ENCODE data around the gene RPP38. TPM values are rescaled to one million over a fixed set of nuclear protein-coding genes. Genes with fewer than 3 reads are reported as not detected.

RPP38 gene
- polyA plus RNA-seq, 2 of the 4 experiments (the other 2 are of a cell fraction): 25.5 to 47.5 TPM

DNA sequence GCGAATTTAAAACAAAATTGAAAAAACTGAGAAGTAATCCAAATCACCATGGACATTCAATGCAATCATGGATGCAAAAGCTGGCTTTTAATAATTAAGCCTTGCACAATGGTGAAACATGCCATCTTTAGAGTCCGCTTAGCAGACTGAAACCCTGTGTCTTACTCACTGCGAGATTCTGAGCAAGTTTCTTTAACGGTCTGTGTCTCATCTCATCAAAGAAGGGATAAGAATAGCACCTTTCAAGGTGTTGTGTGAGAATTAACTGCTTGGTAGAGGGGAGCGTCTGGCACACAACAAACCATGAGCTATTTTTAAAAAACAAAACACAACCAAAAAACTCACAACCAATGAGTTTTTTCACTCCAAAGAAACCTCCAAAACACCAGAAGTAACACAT, 30.0 kb upstream of the RPP38 start (continued):
- TF ChIP-seq ZFP36 (IDR thresholded peaks at IDR 0.05; ENCODE audit: borderline replicate concordance, partially characterized antibody) (no peak), POLR2AphosphoS2 (conservative IDR thresholded peaks at IDR 0.05; ENCODE audit: low read length) (no peak), EHMT2 (IDR thresholded peaks at IDR 0.05; ENCODE audit: low read depth) (no peak), NR3C1 (IDR thresholded peaks at IDR 0.05) (no peak), GATA3 (IDR thresholded peaks at IDR 0.05; ENCODE audit: borderline replicate concordance) (no peak), TP53 (CRISPR knock-in tag; IDR thresholded peaks at IDR 0.05) (no peak), KDM1A (IDR thresholded peaks at IDR 0.05; ENCODE audit: low read depth) (no peak), HDAC2 (IDR thresholded peaks at IDR 0.05) (no peak), SMC3 (IDR thresholded peaks at IDR 0.05) (no peak)
- TF ChIP-seq, protein P1, sequence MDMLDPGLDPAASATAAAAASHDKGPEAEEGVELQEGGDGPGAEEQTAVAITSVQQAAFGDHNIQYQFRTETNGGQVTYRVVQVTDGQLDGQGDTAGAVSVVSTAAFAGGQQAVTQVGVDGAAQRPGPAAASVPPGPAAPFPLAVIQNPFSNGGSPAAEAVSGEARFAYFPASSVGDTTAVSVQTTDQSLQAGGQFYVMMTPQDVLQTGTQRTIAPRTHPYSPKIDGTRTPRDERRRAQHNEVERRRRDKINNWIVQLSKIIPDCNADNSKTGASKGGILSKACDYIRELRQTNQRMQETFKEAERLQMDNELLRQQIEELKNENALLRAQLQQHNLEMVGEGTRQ (IDR thresholded peaks at IDR 0.05): no peak

DNA sequence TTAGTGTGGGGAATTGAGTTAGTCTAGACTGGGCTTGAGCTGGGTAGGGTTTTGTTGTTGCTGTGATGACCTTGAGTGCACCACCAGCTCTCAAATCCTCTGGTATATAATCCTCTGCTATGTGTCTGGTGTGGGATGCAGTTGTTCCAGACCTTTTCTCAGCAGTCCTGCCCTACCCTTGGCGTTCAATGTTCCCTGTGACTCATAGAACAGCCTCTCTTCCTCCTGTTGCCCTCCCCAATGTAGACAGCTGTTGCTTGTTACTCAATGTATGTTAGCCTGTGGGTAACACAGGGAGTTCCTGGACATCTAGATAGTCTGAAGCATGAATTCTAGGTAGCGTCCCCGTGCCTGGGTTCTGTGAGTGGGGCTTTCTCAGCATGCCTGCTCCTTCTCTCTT, 28.4 kb upstream of the RPP38 start:
- Histone ChIP-seq H3K4me3 (no peak overlapping the region), H3K9me3 (peaks cover 12% of the 10 kb centered on the region), H3K4me2 (no peak overlapping the region), H3K4me1 (no peaks in the 10 kb centered on the region), H3K27ac (no peak overlapping the region)
- no peak for TF ChIP-seq NFE2L2 (conservative IDR thresholded peaks at IDR 0.05; ENCODE audit: low read length)
- TF ChIP-seq CHD4 (IDR thresholded peaks at IDR 0.05; ENCODE audit: borderline replicate concordance): no peak
- no peak for TF ChIP-seq TP53 (CRISPR knock-in tag; IDR thresholded peaks at IDR 0.05)
- no peak for TF ChIP-seq PHF8 (IDR thresholded peaks at IDR 0.05; ENCODE audit: borderline replicate concordance, low read depth)
- TF ChIP-seq, protein P2, sequence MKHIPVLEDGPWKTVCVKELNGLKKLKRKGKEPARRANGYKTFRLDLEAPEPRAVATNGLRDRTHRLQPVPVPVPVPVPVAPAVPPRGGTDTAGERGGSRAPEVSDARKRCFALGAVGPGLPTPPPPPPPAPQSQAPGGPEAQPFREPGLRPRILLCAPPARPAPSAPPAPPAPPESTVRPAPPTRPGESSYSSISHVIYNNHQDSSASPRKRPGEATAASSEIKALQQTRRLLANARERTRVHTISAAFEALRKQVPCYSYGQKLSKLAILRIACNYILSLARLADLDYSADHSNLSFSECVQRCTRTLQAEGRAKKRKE (CRISPR knock-in tag; IDR thresholded peaks at IDR 0.05; ENCODE audit: low read depth): no peak
- TF ChIP-seq RNF2 (IDR thresholded peaks at IDR 0.05; ENCODE audit: borderline replicate concordance, low read depth): no peak
- TF ChIP-seq FOSL2 (IDR thresholded peaks at IDR 0.05): no peak
- TF ChIP-seq FOSL2 (CRISPR knock-in tag; IDR thresholded peaks at IDR 0.05): no peak
- no peak for TF ChIP-seq CBX2 (IDR thresholded peaks at IDR 0.05; ENCODE audit: borderline replicate concordance, low read depth)
- TF ChIP-seq, protein P3, sequence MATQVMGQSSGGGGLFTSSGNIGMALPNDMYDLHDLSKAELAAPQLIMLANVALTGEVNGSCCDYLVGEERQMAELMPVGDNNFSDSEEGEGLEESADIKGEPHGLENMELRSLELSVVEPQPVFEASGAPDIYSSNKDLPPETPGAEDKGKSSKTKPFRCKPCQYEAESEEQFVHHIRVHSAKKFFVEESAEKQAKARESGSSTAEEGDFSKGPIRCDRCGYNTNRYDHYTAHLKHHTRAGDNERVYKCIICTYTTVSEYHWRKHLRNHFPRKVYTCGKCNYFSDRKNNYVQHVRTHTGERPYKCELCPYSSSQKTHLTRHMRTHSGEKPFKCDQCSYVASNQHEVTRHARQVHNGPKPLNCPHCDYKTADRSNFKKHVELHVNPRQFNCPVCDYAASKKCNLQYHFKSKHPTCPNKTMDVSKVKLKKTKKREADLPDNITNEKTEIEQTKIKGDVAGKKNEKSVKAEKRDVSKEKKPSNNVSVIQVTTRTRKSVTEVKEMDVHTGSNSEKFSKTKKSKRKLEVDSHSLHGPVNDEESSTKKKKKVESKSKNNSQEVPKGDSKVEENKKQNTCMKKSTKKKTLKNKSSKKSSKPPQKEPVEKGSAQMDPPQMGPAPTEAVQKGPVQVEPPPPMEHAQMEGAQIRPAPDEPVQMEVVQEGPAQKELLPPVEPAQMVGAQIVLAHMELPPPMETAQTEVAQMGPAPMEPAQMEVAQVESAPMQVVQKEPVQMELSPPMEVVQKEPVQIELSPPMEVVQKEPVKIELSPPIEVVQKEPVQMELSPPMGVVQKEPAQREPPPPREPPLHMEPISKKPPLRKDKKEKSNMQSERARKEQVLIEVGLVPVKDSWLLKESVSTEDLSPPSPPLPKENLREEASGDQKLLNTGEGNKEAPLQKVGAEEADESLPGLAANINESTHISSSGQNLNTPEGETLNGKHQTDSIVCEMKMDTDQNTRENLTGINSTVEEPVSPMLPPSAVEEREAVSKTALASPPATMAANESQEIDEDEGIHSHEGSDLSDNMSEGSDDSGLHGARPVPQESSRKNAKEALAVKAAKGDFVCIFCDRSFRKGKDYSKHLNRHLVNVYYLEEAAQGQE (IDR thresholded peaks at IDR 0.05): no peak
- TF ChIP-seq, protein P4, sequence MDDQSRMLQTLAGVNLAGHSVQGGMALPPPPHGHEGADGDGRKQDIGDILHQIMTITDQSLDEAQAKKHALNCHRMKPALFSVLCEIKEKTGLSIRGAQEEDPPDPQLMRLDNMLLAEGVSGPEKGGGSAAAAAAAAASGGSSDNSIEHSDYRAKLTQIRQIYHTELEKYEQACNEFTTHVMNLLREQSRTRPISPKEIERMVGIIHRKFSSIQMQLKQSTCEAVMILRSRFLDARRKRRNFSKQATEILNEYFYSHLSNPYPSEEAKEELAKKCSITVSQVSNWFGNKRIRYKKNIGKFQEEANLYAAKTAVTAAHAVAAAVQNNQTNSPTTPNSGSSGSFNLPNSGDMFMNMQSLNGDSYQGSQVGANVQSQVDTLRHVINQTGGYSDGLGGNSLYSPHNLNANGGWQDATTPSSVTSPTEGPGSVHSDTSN (IDR thresholded peaks at IDR 0.05): no peak
- TF ChIP-seq NR3C1 (IDR thresholded peaks at IDR 0.05): no peak
- no peak for TF ChIP-seq MAZ (IDR thresholded peaks at IDR 0.05; ENCODE audit: borderline replicate concordance, low read depth, low read length)
- TF ChIP-seq, protein P5, sequence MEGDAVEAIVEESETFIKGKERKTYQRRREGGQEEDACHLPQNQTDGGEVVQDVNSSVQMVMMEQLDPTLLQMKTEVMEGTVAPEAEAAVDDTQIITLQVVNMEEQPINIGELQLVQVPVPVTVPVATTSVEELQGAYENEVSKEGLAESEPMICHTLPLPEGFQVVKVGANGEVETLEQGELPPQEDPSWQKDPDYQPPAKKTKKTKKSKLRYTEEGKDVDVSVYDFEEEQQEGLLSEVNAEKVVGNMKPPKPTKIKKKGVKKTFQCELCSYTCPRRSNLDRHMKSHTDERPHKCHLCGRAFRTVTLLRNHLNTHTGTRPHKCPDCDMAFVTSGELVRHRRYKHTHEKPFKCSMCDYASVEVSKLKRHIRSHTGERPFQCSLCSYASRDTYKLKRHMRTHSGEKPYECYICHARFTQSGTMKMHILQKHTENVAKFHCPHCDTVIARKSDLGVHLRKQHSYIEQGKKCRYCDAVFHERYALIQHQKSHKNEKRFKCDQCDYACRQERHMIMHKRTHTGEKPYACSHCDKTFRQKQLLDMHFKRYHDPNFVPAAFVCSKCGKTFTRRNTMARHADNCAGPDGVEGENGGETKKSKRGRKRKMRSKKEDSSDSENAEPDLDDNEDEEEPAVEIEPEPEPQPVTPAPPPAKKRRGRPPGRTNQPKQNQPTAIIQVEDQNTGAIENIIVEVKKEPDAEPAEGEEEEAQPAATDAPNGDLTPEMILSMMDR (IDR thresholded peaks at IDR 0.05): no peak
- TF ChIP-seq MYC (IDR thresholded peaks at IDR 0.05; ENCODE audit: borderline replicate concordance, low read length): no peak
- no peak for TF ChIP-seq JUNB (IDR thresholded peaks at IDR 0.05)
- no peak for TF ChIP-seq KDM5A (IDR thresholded peaks at IDR 0.05)
- TF ChIP-seq, protein P6, sequence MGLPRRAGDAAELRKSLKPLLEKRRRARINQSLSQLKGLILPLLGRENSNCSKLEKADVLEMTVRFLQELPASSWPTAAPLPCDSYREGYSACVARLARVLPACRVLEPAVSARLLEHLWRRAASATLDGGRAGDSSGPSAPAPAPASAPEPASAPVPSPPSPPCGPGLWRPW (IDR thresholded peaks at IDR 0.05): no peak
- ATAC-seq (peak; percentile 31 to 56; a peak in 4 of 6 replicates), DNase-seq (ENCODE audit: low read depth in 1 of 2, low spot score in 1 of 2) (no peak), FAIRE-seq (no peak)
- WGBS (ENCODE audit: missing lambda C conversion rate): 49% methylated on average over 3 of the region's 3 CpGs
- ChIA-PET POLR2A (no interaction called here), CTCF (no interaction called here)

Data from A549 (cell line).